HG02571 (cell line): ENCODE results near the gene HHIP.
"Not testable (repeated sequence)": the region's sequence is repeated elsewhere in the genome, so short reads cannot be mapped to it uniquely, and the experiment has no call there.

Experiments
- ATAC-seq: cut with Tn5 transposase; IDR thresholded peaks from one replicate; pipeline ENCODE4 v1.9.1; 2021; ENCODE audit warnings: mild to moderate bottlenecking, moderate library complexity; ENCODE audit not compliant: unreplicated experiment

HHIP gene

DNA sequence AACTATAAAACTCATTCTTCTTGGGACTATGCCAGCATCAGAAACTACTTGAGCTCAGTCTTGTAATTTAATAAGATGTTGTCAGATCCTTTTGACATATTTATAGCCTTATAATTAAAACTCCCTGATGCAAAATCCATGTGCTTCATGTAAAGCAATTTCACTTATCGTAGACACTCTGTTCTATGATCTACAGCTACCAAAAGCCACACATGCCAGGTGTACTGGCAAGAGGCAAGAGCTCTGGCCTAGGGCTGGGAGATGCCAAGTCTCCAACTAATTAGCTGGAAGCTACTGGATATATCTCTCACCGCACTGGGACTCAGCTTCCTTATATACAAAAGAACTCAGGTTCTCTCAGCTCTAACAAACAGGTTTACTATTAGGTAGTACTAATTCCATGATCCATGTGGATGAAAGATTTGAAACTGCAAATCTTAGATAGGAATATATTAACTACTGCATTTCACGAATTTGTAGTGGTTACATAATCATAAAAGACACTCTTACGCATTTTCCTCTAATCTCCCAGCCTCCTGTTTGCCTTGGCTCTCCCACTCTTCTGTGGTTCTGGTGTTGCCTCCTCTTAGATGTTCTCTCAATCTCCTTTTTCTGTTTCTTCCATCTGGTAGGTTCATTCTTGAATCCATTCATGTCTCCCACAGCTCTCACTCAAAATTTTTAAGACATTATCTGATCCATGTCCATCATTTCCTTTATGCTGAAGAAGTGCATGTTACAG lies 103.0 kb downstream of the HHIP start:
- ATAC-seq = no peak

DNA sequence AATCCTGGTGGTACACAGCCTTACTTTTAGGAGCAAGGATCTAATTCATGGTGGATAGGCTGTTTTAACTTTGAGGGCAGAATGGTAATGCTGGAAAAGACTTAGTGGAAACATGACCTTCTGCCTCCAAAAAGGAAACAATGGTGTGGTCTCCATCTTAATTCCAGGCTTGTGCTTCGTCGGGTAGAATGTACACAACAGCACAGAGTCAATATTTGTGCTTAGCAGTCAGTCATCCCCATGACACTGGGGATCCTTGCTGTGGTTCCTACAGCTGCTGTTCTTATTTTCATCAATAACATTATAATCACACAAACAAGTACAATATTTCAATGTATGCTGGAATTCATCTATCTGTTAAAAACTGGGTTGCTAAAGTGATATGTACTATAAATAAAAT lies 104.4 kb downstream of the HHIP start:
- no peak for ATAC-seq

DNA sequence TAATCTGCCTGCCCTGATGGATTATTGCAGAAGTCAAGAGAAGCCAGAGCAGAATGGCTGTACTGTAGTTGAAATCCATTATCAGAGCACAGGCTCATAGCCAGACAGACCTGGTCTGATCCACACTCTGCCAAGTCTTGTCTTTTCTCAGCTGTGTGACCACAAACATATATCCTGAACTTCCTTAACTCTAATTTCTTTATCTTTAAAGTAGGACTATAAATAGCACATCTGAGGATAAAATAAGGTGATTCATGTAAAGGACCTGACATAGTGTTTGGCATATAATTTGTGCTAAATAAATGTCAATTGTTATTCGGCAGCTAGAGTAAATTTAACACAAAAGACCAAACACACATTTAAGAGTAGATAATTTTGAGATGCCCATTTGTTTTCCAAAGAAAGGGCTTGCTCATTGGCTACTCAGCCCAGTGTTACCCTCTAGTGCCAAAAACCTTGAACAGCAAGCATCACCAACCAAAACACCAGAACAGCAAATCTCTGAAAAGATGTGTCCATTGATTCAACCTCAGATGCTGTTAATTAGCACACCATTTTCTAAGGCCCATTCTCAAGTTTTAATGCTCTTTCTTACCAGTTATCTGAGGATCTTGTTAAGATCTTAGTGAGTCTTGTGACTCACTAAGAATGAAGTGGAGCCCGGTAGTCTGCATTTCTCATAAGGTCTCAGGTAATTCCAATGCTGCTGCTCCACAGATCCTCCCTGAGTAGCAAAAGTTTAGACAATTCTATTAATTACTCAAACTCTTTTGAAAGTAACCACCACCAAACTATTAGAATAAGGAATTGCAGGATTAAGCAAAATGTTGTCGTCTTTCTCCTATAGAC lies 108.8 kb downstream of the HHIP start:
- ATAC-seq = no peak

DNA sequence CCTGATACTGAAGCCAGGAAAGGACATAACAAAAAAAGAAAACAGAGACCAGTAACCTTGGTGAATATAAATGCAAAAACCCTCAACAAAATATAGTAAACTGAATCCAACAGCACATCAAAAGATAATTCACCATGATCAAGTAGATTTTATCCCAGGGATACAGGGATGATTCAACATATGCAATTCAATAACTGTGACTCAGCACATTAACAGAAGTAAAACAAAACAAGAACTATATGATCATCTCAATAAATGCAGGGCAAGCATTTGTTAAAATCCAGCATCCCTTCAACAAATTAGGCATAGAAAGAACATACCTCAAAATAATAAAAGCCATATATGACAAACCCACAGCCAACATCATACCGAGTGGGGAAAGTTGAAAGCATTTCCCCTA lies 112.0 kb downstream of the HHIP start:
- ATAC-seq = no peak

DNA sequence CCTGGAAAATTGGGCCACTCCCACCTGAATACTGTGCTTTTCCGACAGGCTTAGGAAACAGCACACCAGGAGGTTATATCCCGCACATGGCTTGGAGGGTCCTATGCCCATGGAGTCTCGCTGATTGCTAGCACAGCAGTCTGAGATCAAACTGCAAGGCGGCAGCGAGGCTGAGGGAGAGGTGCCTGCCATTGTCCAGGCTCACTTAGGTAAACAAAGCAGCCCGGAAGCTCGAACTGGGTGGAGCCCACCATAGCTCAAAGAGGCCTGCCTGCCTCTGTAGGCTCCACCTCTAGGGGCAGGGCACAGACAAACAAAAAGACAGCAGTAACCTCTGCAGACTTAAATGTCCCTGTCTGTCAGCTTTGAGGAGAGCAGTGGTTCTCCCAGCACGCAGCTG lies 122.9 kb downstream of the HHIP start:
- ATAC-seq = not testable (repeated sequence)

DNA sequence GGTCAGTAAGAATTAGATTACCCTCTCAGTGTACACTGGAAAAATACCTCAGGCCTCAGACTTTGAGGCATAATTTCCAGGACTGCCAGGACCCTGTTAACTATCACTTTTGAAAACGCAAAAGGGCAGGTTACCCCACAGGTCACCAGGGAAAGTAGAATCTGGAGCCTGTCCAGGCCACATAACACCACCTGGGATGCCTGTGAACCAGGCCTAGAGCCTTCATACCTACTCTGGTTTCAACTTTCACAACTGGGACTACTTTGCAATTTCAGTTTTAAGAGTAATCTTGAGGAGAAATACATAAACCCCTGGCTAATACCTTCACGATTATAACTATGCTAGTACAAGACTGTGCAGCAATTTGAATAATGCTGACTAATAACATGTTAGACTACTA lies 132.4 kb downstream of the HHIP start:
- no peak for ATAC-seq

DNA sequence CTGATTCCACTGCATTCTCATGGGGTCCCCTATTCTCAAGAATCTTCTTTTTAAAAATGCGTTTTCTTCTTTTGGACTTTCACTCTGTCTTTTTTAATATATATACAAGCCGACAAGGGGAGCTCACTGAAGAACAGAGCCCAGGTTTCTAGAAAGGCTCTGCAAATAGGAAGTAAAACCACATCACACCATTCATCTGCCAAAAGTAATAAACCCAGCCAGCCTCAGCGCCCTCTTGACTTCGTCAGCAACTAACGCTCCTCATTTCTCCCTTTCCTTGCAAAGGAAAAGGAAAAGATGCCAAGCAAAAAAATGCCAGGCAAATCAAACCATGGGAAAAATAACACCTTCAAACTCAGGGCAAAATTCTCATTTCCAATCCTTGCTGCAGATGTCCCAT lies 136.4 kb downstream of the HHIP start:
- ATAC-seq = no peak

DNA sequence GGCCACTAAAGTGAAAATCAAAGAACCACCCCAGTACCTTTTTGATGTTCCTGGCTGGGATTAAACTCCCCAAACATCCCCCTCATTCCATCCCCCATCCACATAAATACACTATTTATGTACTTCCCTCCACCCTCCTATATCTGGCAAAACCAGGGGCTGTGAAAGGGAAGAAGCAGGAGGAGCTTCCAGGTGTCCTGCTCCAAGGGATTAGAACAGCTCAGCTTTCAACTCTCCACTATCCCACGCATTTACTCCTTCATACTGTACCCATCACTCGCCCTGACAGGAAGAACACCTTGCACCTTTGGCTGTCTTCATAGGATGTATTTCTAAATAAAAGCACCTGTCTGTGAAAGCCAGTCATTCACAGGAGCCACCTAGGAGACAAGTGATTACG lies 140.0 kb downstream of the HHIP start:
- no peak for ATAC-seq

DNA sequence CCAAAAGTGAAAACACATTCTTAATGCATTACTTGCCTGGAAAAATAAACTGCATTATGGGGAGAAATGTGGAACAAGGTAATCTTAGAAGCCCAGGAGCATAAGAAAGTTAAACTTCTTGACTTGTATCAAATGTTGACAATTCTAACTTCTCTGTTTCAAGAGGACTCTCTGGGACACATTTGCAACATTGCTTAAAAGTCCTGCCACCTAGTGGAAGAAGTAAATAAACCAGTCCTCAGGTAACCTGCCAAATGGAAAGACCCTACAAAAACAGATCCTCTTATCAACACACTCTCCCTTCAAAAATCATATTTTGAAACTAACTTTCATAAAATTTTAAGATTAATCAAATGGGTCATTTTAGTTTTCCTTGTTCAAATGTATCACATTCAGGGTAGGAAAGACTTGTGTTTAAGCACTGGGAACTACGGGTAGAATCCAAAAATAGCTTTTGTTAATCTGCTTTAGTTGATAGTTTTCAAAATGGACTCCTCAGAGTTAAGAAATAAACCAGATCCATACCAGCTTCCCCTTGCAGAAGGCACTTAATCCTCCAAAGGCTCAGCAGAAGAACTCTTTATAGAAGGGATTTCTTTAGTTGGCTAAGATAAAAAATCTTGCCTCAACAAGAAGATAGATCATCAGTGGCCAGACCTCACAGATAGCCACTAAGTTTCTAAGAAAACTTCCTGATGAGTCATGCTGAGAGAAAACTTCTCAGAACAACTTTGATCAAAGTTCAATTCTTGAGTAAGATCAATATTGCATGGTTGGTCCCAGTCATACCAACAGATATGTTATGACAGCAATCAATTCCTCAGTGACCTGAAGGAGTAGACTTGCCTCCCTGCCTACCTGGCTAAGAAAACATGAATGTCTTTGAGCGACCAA lies 141.7 kb downstream of the HHIP start:
- ATAC-seq = peak; percentile 83

DNA sequence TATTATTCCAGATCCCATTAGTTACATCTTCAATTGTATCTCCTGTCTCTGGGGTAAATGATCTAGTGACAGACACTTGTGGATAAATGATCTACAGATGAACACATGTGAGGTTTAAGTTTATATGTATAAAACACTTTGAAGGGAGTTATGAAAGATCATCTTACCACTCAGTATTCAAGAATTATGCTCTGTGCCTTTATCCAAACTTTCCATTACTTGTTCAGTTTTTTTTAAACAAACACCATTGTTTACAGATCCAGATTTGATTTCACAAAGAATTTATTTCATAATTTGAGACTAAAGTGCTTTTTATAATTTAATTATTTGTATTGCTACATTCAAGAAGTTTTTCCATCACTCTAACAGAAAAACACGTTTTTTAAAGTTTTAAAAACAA lies 142.5 kb downstream of the HHIP start:
- no peak for ATAC-seq

DNA sequence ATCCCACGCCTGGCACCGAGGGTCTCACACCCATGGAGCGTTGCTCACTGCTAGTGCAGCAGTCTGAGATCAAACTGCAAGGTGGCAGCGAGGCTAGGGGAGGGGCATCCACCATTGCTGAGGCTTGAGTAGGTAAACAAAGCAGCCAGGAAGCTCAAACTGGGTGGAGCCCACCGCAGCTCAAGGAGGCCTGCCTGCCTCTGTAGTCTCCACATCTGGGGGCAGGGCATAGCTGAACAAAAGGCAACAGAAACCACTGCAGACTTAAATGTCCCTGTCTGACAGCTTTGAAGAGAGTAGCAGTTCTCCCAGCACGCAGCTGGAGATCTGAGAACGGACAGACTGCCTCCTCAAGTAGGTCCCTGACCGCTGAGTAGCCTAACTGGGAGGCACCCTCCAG lies 146.0 kb downstream of the HHIP start:
- not testable (repeated sequence) for ATAC-seq
